Upper lobe of left lung (tissue), 4 donors: ENCODE data around the gene CLEC20A.

Source experiments
- POLR2A ChIP-seq, 4 donors: fragments of 450-650 bp; IDR thresholded peaks; one replicate each; pipeline ENCODE4 v1.5.1; 2016 to 2017; ENCODE audit warnings: antibody characterized with exemption in 4 of 4, mild to moderate bottlenecking in 2 of 4
- TF ChIP-seq, protein P1 (sequence below), 6 experiments: fragments of 450-650 bp in 4 of 6; fragments of 200-600 bp in 2 of 6; sonication (generic) in 2 of 6; IDR thresholded peaks; one replicate each; pipeline ENCODE4 v1.5.1; 2016 to 2019; ENCODE audit warnings: antibody characterized with exemption in 6 of 6

DNA sequence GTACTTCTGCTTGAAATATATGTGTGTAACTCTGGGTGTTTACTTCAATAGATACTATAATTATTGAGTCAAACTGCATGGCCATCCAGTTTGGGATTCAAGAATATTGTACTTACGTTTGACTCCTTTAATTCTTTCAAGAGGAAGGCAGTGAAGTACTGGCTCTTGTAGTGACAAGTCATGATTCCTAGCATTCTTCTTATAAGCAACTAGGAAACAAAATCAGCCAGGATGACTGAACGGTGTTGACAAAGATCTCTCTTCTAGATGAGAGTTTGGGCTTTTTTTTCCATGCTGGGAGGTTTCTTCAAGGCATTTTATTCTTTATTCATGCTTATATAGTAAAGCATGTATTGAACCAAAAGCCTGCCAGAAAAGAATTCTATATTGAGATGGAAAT is 58.3 kb downstream of the CLEC20A start:
- TF ChIP-seq, protein P1, sequence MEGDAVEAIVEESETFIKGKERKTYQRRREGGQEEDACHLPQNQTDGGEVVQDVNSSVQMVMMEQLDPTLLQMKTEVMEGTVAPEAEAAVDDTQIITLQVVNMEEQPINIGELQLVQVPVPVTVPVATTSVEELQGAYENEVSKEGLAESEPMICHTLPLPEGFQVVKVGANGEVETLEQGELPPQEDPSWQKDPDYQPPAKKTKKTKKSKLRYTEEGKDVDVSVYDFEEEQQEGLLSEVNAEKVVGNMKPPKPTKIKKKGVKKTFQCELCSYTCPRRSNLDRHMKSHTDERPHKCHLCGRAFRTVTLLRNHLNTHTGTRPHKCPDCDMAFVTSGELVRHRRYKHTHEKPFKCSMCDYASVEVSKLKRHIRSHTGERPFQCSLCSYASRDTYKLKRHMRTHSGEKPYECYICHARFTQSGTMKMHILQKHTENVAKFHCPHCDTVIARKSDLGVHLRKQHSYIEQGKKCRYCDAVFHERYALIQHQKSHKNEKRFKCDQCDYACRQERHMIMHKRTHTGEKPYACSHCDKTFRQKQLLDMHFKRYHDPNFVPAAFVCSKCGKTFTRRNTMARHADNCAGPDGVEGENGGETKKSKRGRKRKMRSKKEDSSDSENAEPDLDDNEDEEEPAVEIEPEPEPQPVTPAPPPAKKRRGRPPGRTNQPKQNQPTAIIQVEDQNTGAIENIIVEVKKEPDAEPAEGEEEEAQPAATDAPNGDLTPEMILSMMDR (IDR thresholded peaks at IDR 0.05): no peak
- TF ChIP-seq POLR2A (IDR thresholded peaks at IDR 0.05): no peak
